Endothelial cell of umbilical vein (primary cell): ENCODE data around the gene DOLPP1. TPM values are rescaled to one million over a fixed set of nuclear protein-coding genes. Genes with fewer than 3 reads are reported as not detected.

Experiments used
- BruUV-seq: library from RNA; stranded (reverse); fragments of 400-500 nt; replicated peaks from 2 replicates; lab custom pipeline; 2021; lab: Mats Ljungman, UMichigan
- CTCF ChIA-PET: fragments of 300-600, 350-600 bp; sonication (Branson Sonifier 250); formaldehyde crosslinking; loops from one replicate; lab custom pipeline; 2021; ENCODE audit warnings: antibody characterized with exemption, inconsistent platforms; lab: Charles Lee
- POLR2A ChIA-PET: fragments of 300-600, 350-600 bp; sonication (Branson Sonifier 250); formaldehyde crosslinking; loops from one replicate; lab custom pipeline; 2021; ENCODE audit warnings: antibody characterized with exemption, inconsistent platforms; lab: Charles Lee
- DNase-seq: peaks from one replicate; pipeline ENCODE4 v3.0.0-alpha.2; 2011; ENCODE audit warnings: low read depth, low spot score
- FAIRE-seq: peaks from 2 replicates; lab custom pipeline; 2011; peaks lifted over from hg19 to GRCh38; lab: Jason Lieb, UNC
- H2AFZ ChIP-seq: 2 replicates; pipeline ENCODE4 v1.6.0; 2012; ENCODE audit warnings: low read depth, low read length, control low read depth, inconsistent platforms
- H3K27ac ChIP-seq: 2 replicates; pipeline ENCODE4 v1.5.1; 2011; ENCODE audit warnings: low read depth, mild to moderate bottlenecking, control low read depth, low read length, moderate library complexity; ENCODE audit not compliant: insufficient read depth
- H3K27me3 ChIP-seq, 2 experiments: 2 replicates each; pipeline versions ENCODE4 v1.6.0 to v1.6.1; 2011; ENCODE audit warnings: low read length in 2 of 2, mixed read lengths in 1 of 2; ENCODE audit not compliant: control insufficient read depth in 2 of 2, insufficient read depth in 2 of 2
- H3K36me3 ChIP-seq, 2 experiments: 2 replicates in 1 of 2; 3 replicates in 1 of 2; pipeline ENCODE4 v1.5.1; 2011; ENCODE audit warnings: low read length in 2 of 2, mild to moderate bottlenecking in 1 of 2, moderate library complexity in 1 of 2; ENCODE audit not compliant: control insufficient read depth in 2 of 2, insufficient read depth in 2 of 2; ENCODE audit errors: extremely low read depth in 1 of 2
- H3K4me1 ChIP-seq: 3 replicates; pipeline ENCODE4 v1.5.1; 2011; ENCODE audit warnings: mild to moderate bottlenecking, low read length; ENCODE audit not compliant: control insufficient read depth, insufficient read depth; ENCODE audit errors: extremely low read depth
- H3K4me2 ChIP-seq: 2 replicates; pipeline ENCODE4 v1.6.1; 2011; ENCODE audit warnings: low read length, control low read depth, mixed read lengths; ENCODE audit not compliant: insufficient read depth
- H3K4me3 ChIP-seq, 3 experiments: fragments of 200-600 bp in 1 of 3; sonication (generic), shearing (Covaris generic) in 1 of 3; replicated peaks in 1 of 3; 2 replicates each; pipeline ENCODE4 v1.5.1; 2011 to 2016; ENCODE audit warnings: control low read depth in 3 of 3, low read length in 3 of 3, mild to moderate bottlenecking in 2 of 3, inconsistent platforms in 1 of 3, low read depth in 1 of 3, moderate library complexity in 1 of 3; ENCODE audit not compliant: insufficient read depth in 1 of 3
- H3K79me2 ChIP-seq: 2 replicates; pipeline ENCODE4 v1.6.0; 2012; ENCODE audit warnings: low read length, inconsistent platforms; ENCODE audit not compliant: control insufficient read depth, insufficient read depth
- H3K9ac ChIP-seq: replicated peaks from 2 replicates; pipeline ENCODE3; 2011; ENCODE audit warnings: low read length, control low read depth; ENCODE audit not compliant: insufficient read depth; ENCODE audit errors: extremely low read depth
- H3K9me1 ChIP-seq: replicated peaks from 3 replicates; pipeline ENCODE4 v1.6.0; 2011; ENCODE audit warnings: mild to moderate bottlenecking, low read length; ENCODE audit not compliant: control insufficient read depth, insufficient read depth; ENCODE audit errors: extremely low read depth
- H3K9me3 ChIP-seq: replicated peaks from 2 replicates; pipeline ENCODE4 v1.5.1; 2012; ENCODE audit warnings: low read length, inconsistent platforms; ENCODE audit not compliant: control insufficient read depth, insufficient read depth
- H4K20me1 ChIP-seq: replicated peaks from 2 replicates; pipeline ENCODE3; 2011; ENCODE audit warnings: mild to moderate bottlenecking, low read length; ENCODE audit not compliant: control insufficient read depth, insufficient read depth; ENCODE audit errors: extremely low read depth
- CTCF ChIP-seq, 2 donors: IDR thresholded peaks; 1 replicate in 1 of 2; 2 replicates in 1 of 2; pipeline ENCODE4 v1.5.1; 2011; ENCODE audit warnings: low read length in 2 of 2, mild to moderate bottlenecking in 2 of 2, moderate library complexity in 2 of 2, control low read depth in 1 of 2, inconsistent platforms in 1 of 2, low read depth in 1 of 2; ENCODE audit not compliant: insufficient read depth in 1 of 2; ENCODE audit errors: extremely low read depth in 1 of 2
- EZH2 ChIP-seq: IDR thresholded peaks from 2 replicates; pipeline ENCODE4 v1.6.1; 2012; ENCODE audit warnings: borderline replicate concordance, low read depth, mild to moderate bottlenecking, moderate library complexity, low read length, inconsistent platforms; ENCODE audit not compliant: severe bottlenecking
- FOS ChIP-seq: IDR thresholded peaks from 2 replicates; pipeline ENCODE4 v1.6.1; 2011; ENCODE audit warnings: mild to moderate bottlenecking, low read length, moderate library complexity, borderline replicate concordance; ENCODE audit not compliant: insufficient read depth
- GATA2 ChIP-seq: IDR thresholded peaks from 2 replicates; pipeline ENCODE4 v1.7.0; 2011; ENCODE audit warnings: low read depth, mild to moderate bottlenecking, moderate library complexity, mixed read lengths, low read length; ENCODE audit not compliant: insufficient read length, insufficient read depth
- JUN ChIP-seq: IDR thresholded peaks from 2 replicates; pipeline ENCODE4 v1.6.1; 2011; ENCODE audit warnings: borderline replicate concordance, low read depth; ENCODE audit not compliant: insufficient read length, insufficient read depth
- MAX ChIP-seq: IDR thresholded peaks from 2 replicates; pipeline ENCODE4 v1.6.1; 2011; ENCODE audit not compliant: insufficient read depth, insufficient read length
- MYC ChIP-seq: IDR thresholded peaks from one replicate; pipeline ENCODE4 v1.6.1; 2011; ENCODE audit warnings: mild to moderate bottlenecking, low read depth, low read length
- POLR2A ChIP-seq: IDR thresholded peaks from 2 replicates; pipeline ENCODE4 v1.6.1; 2012; ENCODE audit warnings: low read depth, mild to moderate bottlenecking, control low read depth, low read length
- POLR2AphosphoS5 ChIP-seq: IDR thresholded peaks from 2 replicates; pipeline ENCODE4 v1.6.1; 2012; ENCODE audit warnings: low read depth, mild to moderate bottlenecking, control low read depth, low read length, moderate library complexity; ENCODE audit not compliant: insufficient read depth
- dilution Hi-C: fragments of 300-500 bp; cut with MboI; formaldehyde crosslinking; loops from one replicate; pipeline ENCODE4 v1.15.0; 2019; ENCODE audit warnings: low sequenced_read_pairs; ENCODE audit not compliant: extremely low pct_ligation_motif_present
- intact Hi-C: fragments of 100-400 bp; cut with micrococcal nuclease; formaldehyde crosslinking; loops from one replicate; pipeline ENCODE4 v1.10.0; 2022
- polyA plus RNA-seq, 4 experiments: library from polyadenylated mRNA; depleted of rRNA in 3 of 4; stranded (reverse) in 3 of 4; unstranded in 1 of 4; fragments of >200 nt; gene quantifications; 2 replicates each; pipeline versions ENCODE4 v1.2.1 to v1.2.3, GENCODE V29; 2011 to 2012; ENCODE audit warnings: missing spikeins in 1 of 4
- total RNA-seq: library from RNA; stranded (reverse); gene quantifications from 2 replicates; pipeline ENCODE4 v1.2.3, GENCODE V29; 2021

The DOLPP1 gene
- total and polyA plus RNA-seq, 2 donors (not counting 3 experiments of a cell fraction or from before 2014, with no cell fraction given) = 17.7 to 28.3 TPM

- no peak for DNase-seq
- Histone ChIP-seq H3K9ac (no peak overlapping the region), H2AFZ (no peak overlapping the region), H3K4me3 (no peak overlapping the region), H3K9me3 (no peaks in the 10 kb centered on the region), H3K79me2 (no peaks in the 10 kb centered on the region), H4K20me1 (no peaks in the 10 kb centered on the region), H3K4me2 (no peak overlapping the region), H3K4me1 (peaks cover under 1% of the 10 kb centered on the region), H3K36me3 (peaks cover 6 to 26% of the 10 kb centered on the region in 2 experiments), H3K27ac (no peak overlapping the region), H3K27me3 (no peaks in the 10 kb centered on the region), H3K9me1 (no peaks in the 10 kb centered on the region)
- intact Hi-C loops (no loop called here), dilution Hi-C loops (no loop called here)
- BruUV-seq = no TSS peak
- CTCF ChIA-PET = interaction anchor here (0.7 to 12.6 kb wide), 4 partner anchors 10 to 490 kb away, joined by 3 to 232 read pairs (median 6); partner anchors contain the start of genes C9orf50 and NTMT1
- TF ChIP-seq EZH2 (no peak), CTCF (IDR thresholded peaks at IDR 0.05; ENCODE audit: extremely low read depth in 1 of 2, insufficient read depth in 1 of 2, low read depth in 1 of 2, low read length in 2 of 2) (no peak), POLR2A (no peak), MYC (no peak), POLR2AphosphoS5 (no peak), MAX (no peak), JUN (no peak), FOS (no peak), GATA2 (no peak)
- FAIRE-seq = no peak
- POLR2A ChIA-PET = no interaction called here
Observed at GRCh38 chr9:129133082-129133481, 52.2 kb downstream of the DOLPP1 start.
